Endothelial cell of umbilical vein (primary cell): ENCODE results near the gene GJC3.
"Not testable (repeated sequence)": the region's sequence is repeated elsewhere in the genome, so short reads cannot be mapped to it uniquely, and the experiment has no call there.

Experiments
- EZH2 ChIP-seq: IDR thresholded peaks from 2 replicates; pipeline ENCODE4 v1.6.1; 2012; ENCODE audit warnings: borderline replicate concordance, low read depth, mild to moderate bottlenecking, moderate library complexity, low read length, inconsistent platforms; ENCODE audit not compliant: severe bottlenecking
- FOS ChIP-seq: IDR thresholded peaks from 2 replicates; pipeline ENCODE4 v1.6.1; 2011; ENCODE audit warnings: mild to moderate bottlenecking, low read length, moderate library complexity, borderline replicate concordance; ENCODE audit not compliant: insufficient read depth
- GATA2 ChIP-seq: IDR thresholded peaks from 2 replicates; pipeline ENCODE4 v1.7.0; 2011; ENCODE audit warnings: low read depth, mild to moderate bottlenecking, moderate library complexity, mixed read lengths, low read length; ENCODE audit not compliant: insufficient read length, insufficient read depth
- JUN ChIP-seq: IDR thresholded peaks from 2 replicates; pipeline ENCODE4 v1.6.1; 2011; ENCODE audit warnings: borderline replicate concordance, low read depth; ENCODE audit not compliant: insufficient read length, insufficient read depth
- MYC ChIP-seq: IDR thresholded peaks from one replicate; pipeline ENCODE4 v1.6.1; 2011; ENCODE audit warnings: mild to moderate bottlenecking, low read depth, low read length
- POLR2A ChIP-seq: IDR thresholded peaks from 2 replicates; pipeline ENCODE4 v1.6.1; 2012; ENCODE audit warnings: low read depth, mild to moderate bottlenecking, control low read depth, low read length
- POLR2AphosphoS5 ChIP-seq: IDR thresholded peaks from 2 replicates; pipeline ENCODE4 v1.6.1; 2012; ENCODE audit warnings: low read depth, mild to moderate bottlenecking, control low read depth, low read length, moderate library complexity; ENCODE audit not compliant: insufficient read depth
- TF ChIP-seq, protein P1 (sequence below), 2 donors: IDR thresholded peaks; 1 replicate in 1 of 2; 2 replicates in 1 of 2; pipeline ENCODE4 v1.5.1; 2011; ENCODE audit warnings: low read length in 2 of 2, mild to moderate bottlenecking in 2 of 2, moderate library complexity in 2 of 2, control low read depth in 1 of 2, inconsistent platforms in 1 of 2, low read depth in 1 of 2; ENCODE audit not compliant: insufficient read depth in 1 of 2; ENCODE audit errors: extremely low read depth in 1 of 2
- TF ChIP-seq, protein P2 (sequence below): IDR thresholded peaks from 2 replicates; pipeline ENCODE4 v1.6.1; 2011; ENCODE audit not compliant: insufficient read depth, insufficient read length

DNA sequence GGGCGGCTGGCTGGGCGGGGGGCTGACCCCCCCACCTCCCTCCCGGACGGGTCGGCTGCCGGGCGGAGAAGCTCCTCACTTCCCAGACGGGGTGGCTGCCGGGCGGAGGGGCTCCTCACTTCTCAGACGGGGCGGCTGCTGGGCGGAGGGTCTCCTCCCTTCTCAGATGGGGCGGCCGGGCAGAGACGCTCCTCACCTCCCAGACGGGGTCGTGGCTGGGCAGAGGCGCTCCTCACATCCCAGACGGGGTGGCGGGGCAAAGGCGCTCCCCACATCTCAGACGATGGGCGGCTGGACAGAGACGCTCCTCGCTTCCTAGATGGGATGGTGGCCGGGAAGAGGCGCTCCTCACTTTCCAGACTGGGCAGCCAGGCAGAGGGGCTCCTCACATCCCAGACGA lies 41.1 kb downstream of the GJC3 start:
- TF ChIP-seq, protein P1, sequence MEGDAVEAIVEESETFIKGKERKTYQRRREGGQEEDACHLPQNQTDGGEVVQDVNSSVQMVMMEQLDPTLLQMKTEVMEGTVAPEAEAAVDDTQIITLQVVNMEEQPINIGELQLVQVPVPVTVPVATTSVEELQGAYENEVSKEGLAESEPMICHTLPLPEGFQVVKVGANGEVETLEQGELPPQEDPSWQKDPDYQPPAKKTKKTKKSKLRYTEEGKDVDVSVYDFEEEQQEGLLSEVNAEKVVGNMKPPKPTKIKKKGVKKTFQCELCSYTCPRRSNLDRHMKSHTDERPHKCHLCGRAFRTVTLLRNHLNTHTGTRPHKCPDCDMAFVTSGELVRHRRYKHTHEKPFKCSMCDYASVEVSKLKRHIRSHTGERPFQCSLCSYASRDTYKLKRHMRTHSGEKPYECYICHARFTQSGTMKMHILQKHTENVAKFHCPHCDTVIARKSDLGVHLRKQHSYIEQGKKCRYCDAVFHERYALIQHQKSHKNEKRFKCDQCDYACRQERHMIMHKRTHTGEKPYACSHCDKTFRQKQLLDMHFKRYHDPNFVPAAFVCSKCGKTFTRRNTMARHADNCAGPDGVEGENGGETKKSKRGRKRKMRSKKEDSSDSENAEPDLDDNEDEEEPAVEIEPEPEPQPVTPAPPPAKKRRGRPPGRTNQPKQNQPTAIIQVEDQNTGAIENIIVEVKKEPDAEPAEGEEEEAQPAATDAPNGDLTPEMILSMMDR (IDR thresholded peaks at IDR 0.05; ENCODE audit: extremely low read depth in 1 of 2, insufficient read depth in 1 of 2, low read depth in 1 of 2, low read length in 2 of 2): not testable (repeated sequence)
- TF ChIP-seq POLR2A, EZH2, MYC, GATA2, POLR2AphosphoS5, JUN, FOS: not testable (repeated sequence)
- TF ChIP-seq, protein P2, sequence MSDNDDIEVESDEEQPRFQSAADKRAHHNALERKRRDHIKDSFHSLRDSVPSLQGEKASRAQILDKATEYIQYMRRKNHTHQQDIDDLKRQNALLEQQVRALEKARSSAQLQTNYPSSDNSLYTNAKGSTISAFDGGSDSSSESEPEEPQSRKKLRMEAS: not testable (repeated sequence)
